ENCODE results near the gene KLHL11. TPM values are rescaled to one million over a fixed set of nuclear protein-coding genes. Genes with fewer than 3 reads are reported as not detected.
A peak's percentile ranks its signal among the peaks of the same experiment; 100 is the strongest.

Gene KLHL11
- polyA plus RNA-seq, 1 experiment = 9.3 TPM

DNA sequence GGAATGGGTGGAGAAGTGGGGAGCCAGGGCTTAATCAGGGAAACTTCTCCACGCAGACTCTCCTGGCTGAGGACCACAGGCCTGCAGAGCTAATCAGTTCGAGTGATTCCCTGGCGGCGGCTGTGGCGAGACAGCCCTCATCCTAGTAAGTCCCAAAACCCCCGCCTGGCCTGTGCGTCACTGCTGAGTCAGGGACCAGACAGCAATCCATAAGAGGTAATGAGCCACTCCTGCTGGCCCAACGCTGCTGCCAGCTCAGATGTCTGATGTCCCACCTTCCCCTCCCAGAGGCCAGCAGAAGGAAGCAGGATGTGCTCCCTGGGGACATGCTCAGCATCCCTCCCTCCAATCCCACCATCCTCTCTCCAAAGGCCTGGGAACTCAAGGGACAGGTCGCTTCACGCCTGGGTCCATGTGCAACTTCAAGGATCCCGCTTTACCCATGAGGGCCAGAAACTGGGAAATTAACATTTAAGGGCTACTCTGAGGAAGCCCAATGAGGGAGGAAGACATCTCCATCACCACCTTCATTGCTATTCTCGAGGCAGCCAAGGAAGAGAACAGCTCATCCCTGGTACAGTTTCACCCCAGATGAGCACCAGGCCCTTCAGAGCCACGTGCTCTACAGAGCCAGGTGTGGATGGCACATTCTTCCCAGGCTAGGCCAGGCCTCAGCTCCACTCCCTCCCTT, 45.6 kb upstream of the KLHL11 start:
- no peaks in the 10 kb centered on the region for H3K9me3 ChIP-seq (ENCODE audit: control insufficient read depth, insufficient read depth, low read length)
- no peaks in the 10 kb centered on the region for H3K27me3 ChIP-seq (ENCODE audit: control insufficient read depth, insufficient read depth, low read length)
- peak overlapping the region; percentile 86 for H3K27ac ChIP-seq (ENCODE audit: low read depth, low read length)
- ChIA-PET POLR2A (interaction anchor here (0.5 to 1.5 kb wide), 5 partner anchors 8 to 223 kb away, joined by 3 to 5 read pairs (median 4); partner anchors contain the start of genes ACLY and ODAD4), CTCF (no interaction called here)
- peak; percentile 86 for DNase-seq (ENCODE audit: low read depth, low spot score)
- no peak overlapping the region for H3K4me3 ChIP-seq (ENCODE audit: low read depth, low read length)
- TF ChIP-seq, protein P1, sequence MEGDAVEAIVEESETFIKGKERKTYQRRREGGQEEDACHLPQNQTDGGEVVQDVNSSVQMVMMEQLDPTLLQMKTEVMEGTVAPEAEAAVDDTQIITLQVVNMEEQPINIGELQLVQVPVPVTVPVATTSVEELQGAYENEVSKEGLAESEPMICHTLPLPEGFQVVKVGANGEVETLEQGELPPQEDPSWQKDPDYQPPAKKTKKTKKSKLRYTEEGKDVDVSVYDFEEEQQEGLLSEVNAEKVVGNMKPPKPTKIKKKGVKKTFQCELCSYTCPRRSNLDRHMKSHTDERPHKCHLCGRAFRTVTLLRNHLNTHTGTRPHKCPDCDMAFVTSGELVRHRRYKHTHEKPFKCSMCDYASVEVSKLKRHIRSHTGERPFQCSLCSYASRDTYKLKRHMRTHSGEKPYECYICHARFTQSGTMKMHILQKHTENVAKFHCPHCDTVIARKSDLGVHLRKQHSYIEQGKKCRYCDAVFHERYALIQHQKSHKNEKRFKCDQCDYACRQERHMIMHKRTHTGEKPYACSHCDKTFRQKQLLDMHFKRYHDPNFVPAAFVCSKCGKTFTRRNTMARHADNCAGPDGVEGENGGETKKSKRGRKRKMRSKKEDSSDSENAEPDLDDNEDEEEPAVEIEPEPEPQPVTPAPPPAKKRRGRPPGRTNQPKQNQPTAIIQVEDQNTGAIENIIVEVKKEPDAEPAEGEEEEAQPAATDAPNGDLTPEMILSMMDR (IDR thresholded peaks at IDR 0.05; ENCODE audit: low read depth, low read length) = no peak

- H3K4me3 ChIP-seq (ENCODE audit: low read depth, low read length) = no peak overlapping the region
- no peak for DNase-seq (ENCODE audit: low read depth, low spot score)
- no peaks in the 10 kb centered on the region for H3K9me3 ChIP-seq (ENCODE audit: control insufficient read depth, insufficient read depth, low read length)
- TF ChIP-seq, protein P1 (IDR thresholded peaks at IDR 0.05; ENCODE audit: low read depth, low read length) = no peak
- ChIA-PET POLR2A (interaction anchor here (2.6 kb wide), 1 partner anchor 14 kb away, joined by 15 read pairs; no protein-coding TSS in a partner anchor), CTCF (no interaction called here)
- no peaks in the 10 kb centered on the region for H3K27me3 ChIP-seq (ENCODE audit: control insufficient read depth, insufficient read depth, low read length)
- H3K27ac ChIP-seq (ENCODE audit: low read depth, low read length) = no peak overlapping the region
These were observed 43.9 kb upstream of the KLHL11 start for GRCh38 chr17:41909088-41909487.

DNA sequence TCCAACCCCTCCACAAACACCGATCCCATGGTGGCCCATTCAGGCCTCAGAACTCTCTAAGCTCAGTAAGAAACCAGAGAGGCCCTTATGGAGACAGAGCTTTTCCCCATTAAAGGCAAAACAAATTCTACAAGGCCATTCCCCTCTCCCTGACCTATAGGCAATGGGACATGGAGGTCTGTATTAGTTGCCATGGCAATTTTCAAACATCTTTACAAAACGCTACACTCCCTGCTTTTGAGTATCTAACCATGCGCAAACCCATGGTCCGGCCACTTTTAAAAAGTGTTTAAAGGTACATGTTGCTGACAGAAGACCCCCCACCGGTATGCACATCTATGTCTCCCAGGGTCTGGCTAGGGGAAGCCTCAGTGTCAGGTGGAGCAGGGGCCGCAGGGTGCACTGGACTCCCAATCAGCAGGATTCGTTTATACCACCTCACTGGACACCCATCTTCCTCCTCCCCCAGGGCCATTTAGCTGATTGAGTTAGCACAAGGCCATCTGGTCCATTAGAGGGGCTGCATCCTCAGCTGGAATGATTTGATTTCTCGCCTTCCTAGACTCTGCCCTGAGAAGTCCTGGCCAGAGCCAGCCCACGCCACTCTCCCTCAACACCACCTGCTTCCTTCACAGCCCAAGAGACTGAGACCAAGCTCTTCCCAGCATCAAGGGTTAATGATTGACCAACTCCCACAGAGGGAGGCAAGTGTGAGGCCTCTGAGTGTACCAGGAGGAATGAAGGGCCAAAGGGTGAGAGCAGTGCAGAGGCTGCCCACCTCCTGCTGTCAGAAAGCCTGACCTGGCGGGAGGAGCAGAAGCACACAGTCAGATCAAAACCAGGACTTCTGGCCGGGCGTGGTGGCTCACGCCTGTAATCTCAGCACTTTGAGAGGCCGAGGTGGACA, 42.7 kb upstream of the KLHL11 start:
- Histone ChIP-seq H3K27ac (ENCODE audit: low read depth, low read length) (peak overlapping the region; percentile 39), H3K4me3 (ENCODE audit: low read depth, low read length) (no peak overlapping the region), H3K27me3 (ENCODE audit: control insufficient read depth, insufficient read depth, low read length) (no peaks in the 10 kb centered on the region), H3K9me3 (ENCODE audit: control insufficient read depth, insufficient read depth, low read length) (no peaks in the 10 kb centered on the region)
- ChIA-PET CTCF (interaction anchor here (0.6 to 1.2 kb wide), 2 partner anchors 24 to 140 kb away, joined by 5 to 8 read pairs; no protein-coding TSS in a partner anchor), POLR2A (interaction anchor here (0.6 to 2.6 kb wide), 6 partner anchors 10 to 249 kb away, joined by 3 to 18 read pairs (median 5); partner anchors contain the start of genes ACLY and ODAD4)
- no peak for DNase-seq (ENCODE audit: low read depth, low spot score)
- TF ChIP-seq, protein P1 (IDR thresholded peaks at IDR 0.05; ENCODE audit: low read depth, low read length) = no peak

- Histone ChIP-seq H3K27me3 (ENCODE audit: control insufficient read depth, insufficient read depth, low read length) (no peaks in the 10 kb centered on the region), H3K4me3 (ENCODE audit: low read depth, low read length) (no peak overlapping the region), H3K27ac (ENCODE audit: low read depth, low read length) (peak overlapping the region; percentile 65), H3K9me3 (ENCODE audit: control insufficient read depth, insufficient read depth, low read length) (no peaks in the 10 kb centered on the region)
- TF ChIP-seq, protein P1 (IDR thresholded peaks at IDR 0.05; ENCODE audit: low read depth, low read length) = no peak
- ChIA-PET CTCF (interaction anchor here (0.6 to 1.2 kb wide), 2 partner anchors 24 to 141 kb away, joined by 5 to 8 read pairs; no protein-coding TSS in a partner anchor), POLR2A (interaction anchor here (0.6 to 2.6 kb wide), 6 partner anchors 10 to 250 kb away, joined by 3 to 18 read pairs (median 5); partner anchors contain the start of genes ACLY and ODAD4)
- DNase-seq (ENCODE audit: low read depth, low spot score) = no peak
These were observed 41.9 kb upstream of the KLHL11 start for GRCh38 chr17:41907185-41907556.

Data from AG04450 (cell line).